Spleen (tissue), 11 donors: Measurements from ENCODE around the gene AADAT. TPM values are rescaled to one million over a fixed set of nuclear protein-coding genes. Genes with fewer than 3 reads are reported as not detected.

ENCODE experiments used
- DNase-seq: peaks from one replicate; pipeline ENCODE4 v3.0.0-alpha.2; 2020
- H3K27ac ChIP-seq, 8 donors: fragments of 200-600 bp; sonication (generic) in 7 of 8; 1 replicate in 4 of 8; 2 replicates in 4 of 8; pipeline versions ENCODE4 v1.5.0 to v1.8.0; 2016 to 2021; ENCODE audit warnings: inconsistent platforms in 4 of 8, mild to moderate bottlenecking in 4 of 8, moderate library complexity in 1 of 8
- H3K27me3 ChIP-seq, 7 donors: fragments of 200-600 bp; sonication (generic) in 6 of 7; replicated peaks in 1 of 7; 1 replicate in 4 of 7; 2 replicates in 3 of 7; pipeline versions ENCODE4 v1.5.0 to v1.8.0; 2016 to 2021; ENCODE audit warnings: inconsistent platforms in 3 of 7, mild to moderate bottlenecking in 1 of 7
- H3K36me3 ChIP-seq, 6 donors: fragments of 200-600 bp; sonication (generic) in 5 of 6; 1 replicate in 4 of 6; 2 replicates in 2 of 6; pipeline versions ENCODE4 v1.5.0 to v1.8.0; 2016 to 2021; ENCODE audit warnings: inconsistent platforms in 2 of 6
- H3K4me1 ChIP-seq, 6 donors: fragments of 200-600 bp; sonication (generic) in 5 of 6; 1 replicate in 3 of 6; 2 replicates in 3 of 6; pipeline versions ENCODE4 v1.5.0 to v1.8.0; 2016 to 2021; ENCODE audit warnings: inconsistent platforms in 3 of 6
- H3K4me3 ChIP-seq, 8 donors: fragments of 200-600 bp; sonication (generic) in 7 of 8; 1 replicate in 4 of 8; 2 replicates in 4 of 8; pipeline versions ENCODE4 v1.5.0 to v1.8.0; 2016 to 2021; ENCODE audit warnings: inconsistent platforms in 4 of 8, mild to moderate bottlenecking in 4 of 8, moderate library complexity in 2 of 8
- H3K9me3 ChIP-seq, 8 donors: fragments of 200-600 bp; sonication (generic) in 7 of 8; 1 replicate in 4 of 8; 2 replicates in 4 of 8; pipeline versions ENCODE4 v1.5.0 to v1.8.0; 2016 to 2021; ENCODE audit warnings: inconsistent platforms in 4 of 8
- POLR2A ChIP-seq, 3 donors: fragments of 450-650 bp; IDR thresholded peaks; one replicate each; pipeline ENCODE4 v1.5.1; 2017; ENCODE audit warnings: antibody characterized with exemption in 3 of 3, mild to moderate bottlenecking in 1 of 3
- POLR2AphosphoS5 ChIP-seq, 3 donors: sonication (generic); formaldehyde crosslinking; IDR thresholded peaks; one replicate each; pipeline ENCODE4 v1.5.1; 2017; ENCODE audit warnings: antibody characterized with exemption in 3 of 3
- WGBS, 5 donors: extraction: QIAGEN DNeasy Blood & Tissue Kit in 3 of 5; methylation state at CpG; one replicate each; pipeline versions ENCODE4 v1.1.5 to v1.1.7; 2013 to 2018; 5-methylcytosine and 5-hydroxymethylcytosine counted together
- intact Hi-C: fragments of 100-400 bp; cut with DNase I; formaldehyde crosslinking; loops from one replicate; pipeline ENCODE4 v1.15.0; 2023; ENCODE audit warnings: low total_unique reads
- polyA plus RNA-seq, 3 donors: library from polyadenylated mRNA; stranded (reverse); fragments of 200-250 nt; gene quantifications; one replicate each; pipeline ENCODE4 v1.2.1, GENCODE V29; 2013
- total RNA-seq, 7 donors: library from RNA; depleted of rRNA in 3 of 7; stranded (reverse); fragments of >200 nt in 3 of 7; fragmentation: NEBNext Ultra II Directional in 4 of 7; extraction: Animal tissue kit (Norgen Biotek cat#: 25700) in 4 of 7; gene quantifications; one replicate each; pipeline versions ENCODE4 v1.1.0 to v1.2.1, GENCODE V29; 2016 to 2021
- TF ChIP-seq, protein P1 (sequence below), 11 experiments: fragments of 200-600 bp in 7 of 11; fragments of 450-650 bp in 4 of 11; sonication (generic) in 4 of 11; IDR thresholded peaks in 8 of 11; conservative IDR thresholded peaks in 3 of 11; 1 replicate in 7 of 11; 2 replicates in 4 of 11; pipeline versions ENCODE4 v1.4.0 to v1.8.0; 2016 to 2021; ENCODE audit warnings: antibody characterized with exemption in 11 of 11, inconsistent platforms in 4 of 11, mild to moderate bottlenecking in 1 of 11
- donor health status: healthy with polysubstance abuse.
- donor health status: DM: no; HTN: no; CAD: no; lungs with moderate emphysema.
- donor health status: DM: no; HTN: no; CAD: no.
- donor health status: Bipolar disorder and iron deficiency.
- donor health status: healthy.
- donor health status: DM: no; HTN: no; CAD: no.
- donor health status: DM: yes; HTN: yes; CAD: no.

AADAT gene
- total and polyA plus RNA-seq, 10 donors: 0.89 to 5.0 (median 1.4) TPM

DNA sequence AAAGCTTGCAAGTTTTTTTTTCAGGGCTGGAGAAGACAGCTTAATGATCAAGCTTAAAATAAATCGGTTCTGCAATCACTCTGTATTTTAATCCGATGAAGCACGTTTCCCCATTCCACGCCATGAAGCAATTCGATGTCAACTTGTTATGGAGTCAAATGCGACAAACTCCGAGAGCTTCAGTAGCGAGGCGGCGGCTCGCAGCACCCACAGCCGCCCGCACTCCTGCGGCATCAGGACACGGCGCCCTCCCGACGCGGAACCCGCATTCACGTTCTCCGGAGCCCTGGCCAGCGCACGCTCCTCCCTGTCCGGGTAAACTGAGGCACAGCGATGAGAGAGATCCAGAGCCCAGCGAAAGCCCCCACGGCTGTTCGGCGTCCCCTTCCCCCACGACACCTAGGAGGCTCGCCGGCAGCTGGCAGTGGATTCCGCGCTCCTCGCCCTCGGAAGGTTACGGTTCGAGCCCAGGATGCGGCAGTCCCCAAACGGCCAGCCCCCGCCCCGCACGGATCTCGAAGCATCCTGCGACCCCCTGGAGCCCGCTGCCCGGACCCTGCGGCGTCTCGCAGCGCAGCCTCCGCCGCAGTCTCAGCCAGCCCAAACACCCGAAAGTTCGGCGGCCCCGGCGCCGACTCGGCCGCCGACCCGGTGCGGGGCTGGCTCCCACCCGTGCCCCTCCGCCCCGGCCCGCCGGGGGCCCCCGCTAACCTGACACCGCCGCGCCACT, 64.1 kb downstream of the AADAT start:
- WGBS, 5 donors: 3 to 18% (median 6%) methylated on average over 33 to 74 of the region's 74 CpGs
- peak overlapping the region; percentile 69 to 94 (median 81) for H3K4me3 ChIP-seq
- H3K27ac ChIP-seq: peak overlapping the region in 7 of 8 donors; percentile 85 to 91 (median 88)
- DNase-seq: no peak
- H3K36me3 ChIP-seq: no peaks in the 10 kb centered on the region
- peaks cover 0 to 18% (median 12%) of the 10 kb centered on the region in 6 donors for H3K4me1 ChIP-seq
- H3K27me3 ChIP-seq: peaks cover 0 to 30% (median 7%) of the 10 kb centered on the region in 7 donors
- peaks cover 0 to 4% (median 0%) of the 10 kb centered on the region in 8 donors for H3K9me3 ChIP-seq
- intact Hi-C loops: no loop called here
- TF ChIP-seq, protein P1, sequence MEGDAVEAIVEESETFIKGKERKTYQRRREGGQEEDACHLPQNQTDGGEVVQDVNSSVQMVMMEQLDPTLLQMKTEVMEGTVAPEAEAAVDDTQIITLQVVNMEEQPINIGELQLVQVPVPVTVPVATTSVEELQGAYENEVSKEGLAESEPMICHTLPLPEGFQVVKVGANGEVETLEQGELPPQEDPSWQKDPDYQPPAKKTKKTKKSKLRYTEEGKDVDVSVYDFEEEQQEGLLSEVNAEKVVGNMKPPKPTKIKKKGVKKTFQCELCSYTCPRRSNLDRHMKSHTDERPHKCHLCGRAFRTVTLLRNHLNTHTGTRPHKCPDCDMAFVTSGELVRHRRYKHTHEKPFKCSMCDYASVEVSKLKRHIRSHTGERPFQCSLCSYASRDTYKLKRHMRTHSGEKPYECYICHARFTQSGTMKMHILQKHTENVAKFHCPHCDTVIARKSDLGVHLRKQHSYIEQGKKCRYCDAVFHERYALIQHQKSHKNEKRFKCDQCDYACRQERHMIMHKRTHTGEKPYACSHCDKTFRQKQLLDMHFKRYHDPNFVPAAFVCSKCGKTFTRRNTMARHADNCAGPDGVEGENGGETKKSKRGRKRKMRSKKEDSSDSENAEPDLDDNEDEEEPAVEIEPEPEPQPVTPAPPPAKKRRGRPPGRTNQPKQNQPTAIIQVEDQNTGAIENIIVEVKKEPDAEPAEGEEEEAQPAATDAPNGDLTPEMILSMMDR (IDR thresholded peaks at IDR 0.05 in 8 of 11, conservative IDR thresholded peaks at IDR 0.05 in 3 of 11): no peak
- TF ChIP-seq POLR2AphosphoS5 (IDR thresholded peaks at IDR 0.05): no peak
- TF ChIP-seq POLR2A (IDR thresholded peaks at IDR 0.05): no peak

DNA sequence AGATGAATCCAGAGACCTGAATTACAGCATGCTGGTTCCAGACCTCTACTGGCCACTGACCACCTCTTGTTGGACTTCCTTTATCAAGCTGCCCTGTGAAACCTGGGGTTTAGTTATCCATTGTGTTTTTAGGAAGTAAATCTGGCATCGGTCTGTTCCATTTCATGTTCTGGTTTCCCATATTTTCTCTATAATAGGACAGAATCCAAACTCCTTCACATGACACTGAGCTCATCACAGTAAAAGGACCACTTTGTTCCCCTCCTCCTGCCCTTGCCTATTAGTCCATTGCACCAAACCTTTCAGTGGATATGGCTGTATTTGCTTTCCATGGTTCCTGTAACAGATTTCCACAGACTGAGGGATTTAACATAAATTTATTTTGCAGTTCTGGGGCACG, 67.5 kb downstream of the AADAT start:
- Histone ChIP-seq H3K9me3 (no peaks in the 10 kb centered on the region), H3K36me3 (no peaks in the 10 kb centered on the region), H3K27ac (no peak overlapping the region), H3K27me3 (peaks cover 0 to 15% (median 7%) of the 10 kb centered on the region in 7 donors), H3K4me3 (no peak overlapping the region), H3K4me1 (peaks cover 0 to 11% (median 6%) of the 10 kb centered on the region in 6 donors)
- DNase-seq: no peak
- WGBS, 5 donors: 84 to 92% (median 88%) methylated on average over 2 of the region's 2 CpGs
- no peak for TF ChIP-seq POLR2AphosphoS5 (IDR thresholded peaks at IDR 0.05)
- TF ChIP-seq POLR2A (IDR thresholded peaks at IDR 0.05): no peak
- TF ChIP-seq, protein P1 (IDR thresholded peaks at IDR 0.05 in 8 of 11, conservative IDR thresholded peaks at IDR 0.05 in 3 of 11): no peak
- intact Hi-C loops: no loop called here

DNA sequence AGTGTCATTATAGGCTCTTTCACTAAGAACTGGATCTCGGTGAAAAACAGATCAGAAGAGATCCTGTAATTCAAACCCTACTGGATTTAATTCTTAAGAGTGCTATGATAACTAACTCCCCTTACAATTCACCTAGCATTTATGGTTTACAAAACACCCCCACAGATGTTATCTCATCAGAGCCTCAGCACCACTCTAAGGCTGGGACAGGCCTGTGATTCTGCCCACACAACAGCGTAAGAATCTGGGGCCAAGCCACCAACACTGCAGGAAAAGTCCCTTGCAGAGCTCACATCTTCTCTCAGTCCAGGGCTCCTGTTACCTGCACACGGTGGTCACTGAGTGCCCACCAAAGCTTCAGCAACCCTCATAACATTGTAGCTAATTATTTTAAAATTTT, 72.5 kb downstream of the AADAT start:
- DNase-seq: no peak
- Histone ChIP-seq H3K27ac (no peak overlapping the region), H3K4me1 (no peaks in the 10 kb centered on the region), H3K27me3 (no peaks in the 10 kb centered on the region), H3K36me3 (no peaks in the 10 kb centered on the region), H3K4me3 (no peak overlapping the region), H3K9me3 (no peaks in the 10 kb centered on the region)
- WGBS, 5 donors: 62 to 87% (median 69%) methylated on average over 3 of the region's 3 CpGs
- intact Hi-C loops: no loop called here
- TF ChIP-seq, protein P1 (IDR thresholded peaks at IDR 0.05 in 8 of 11, conservative IDR thresholded peaks at IDR 0.05 in 3 of 11): no peak
- TF ChIP-seq POLR2A (IDR thresholded peaks at IDR 0.05) (no peak), POLR2AphosphoS5 (IDR thresholded peaks at IDR 0.05) (no peak)

DNA sequence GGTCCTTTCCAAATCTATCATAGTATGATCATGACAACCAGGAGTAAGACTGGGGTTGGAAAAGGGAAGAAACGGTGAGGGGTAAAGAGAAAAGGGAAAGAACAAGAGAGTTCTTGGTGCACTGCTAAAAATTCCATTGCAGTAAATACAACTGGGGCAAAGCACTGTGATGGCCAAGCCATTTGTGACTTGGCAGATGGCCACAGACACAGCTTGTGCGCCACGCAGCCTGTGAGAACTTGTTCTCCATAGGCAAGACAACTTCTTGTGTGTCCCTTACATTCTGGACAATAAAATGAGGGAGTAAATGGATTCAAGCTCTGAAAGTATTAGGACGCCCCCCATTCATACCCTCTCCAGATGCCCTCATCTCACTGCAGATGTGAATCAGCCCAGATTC, 74.5 kb downstream of the AADAT start:
- intact Hi-C loops: no loop called here
- Histone ChIP-seq H3K4me3 (no peak overlapping the region), H3K9me3 (no peaks in the 10 kb centered on the region), H3K27me3 (no peaks in the 10 kb centered on the region), H3K4me1 (no peaks in the 10 kb centered on the region), H3K27ac (no peak overlapping the region), H3K36me3 (no peaks in the 10 kb centered on the region)
- no peak for TF ChIP-seq POLR2AphosphoS5 (IDR thresholded peaks at IDR 0.05)
- TF ChIP-seq, protein P1 (IDR thresholded peaks at IDR 0.05 in 8 of 11, conservative IDR thresholded peaks at IDR 0.05 in 3 of 11): no peak
- no peak for TF ChIP-seq POLR2A (IDR thresholded peaks at IDR 0.05)
- DNase-seq: no peak
- WGBS, 5 donors: 82 to 93% (median 88%) methylated on average over 4 of the region's 4 CpGs
